NB4 (cell line): ENCODE results near the gene AOPEP.

ENCODE experiments used
- DNase-seq: peaks from one replicate; pipeline ENCODE4 v3.0.0; 2010; ENCODE audit warnings: low read depth
- H3K4me3 ChIP-seq: one replicate; pipeline ENCODE4 v1.5.1; 2011; ENCODE audit warnings: mild to moderate bottlenecking, low read depth, low read length, moderate library complexity
- MAX ChIP-seq: IDR thresholded peaks from 2 replicates; pipeline ENCODE4 v1.6.1; 2011; ENCODE audit warnings: low read depth, low read length
- MYC ChIP-seq: IDR thresholded peaks from 2 replicates; pipeline ENCODE4 v1.6.1; 2011; ENCODE audit warnings: low read depth, low read length
- POLR2A ChIP-seq: IDR thresholded peaks from 2 replicates; pipeline ENCODE4 v1.6.1; 2011; ENCODE audit warnings: mild to moderate bottlenecking; ENCODE audit not compliant: insufficient read length; ENCODE audit errors: extremely low read depth
- TF ChIP-seq, protein P1 (sequence below): IDR thresholded peaks from one replicate; pipeline ENCODE4 v1.5.1; 2012; ENCODE audit warnings: low read depth, low read length

Gene AOPEP

GRCh38 chr9:95082401-95083084, 356.0 kb downstream of the AOPEP start:
- H3K4me3 ChIP-seq = no peak overlapping the region
- no peak for TF ChIP-seq POLR2A
- DNase-seq = no peak

GRCh38 chr9:95083086-95083768, 356.7 kb downstream of the AOPEP start:
- no peak overlapping the region for H3K4me3 ChIP-seq
- TF ChIP-seq POLR2A (no peak), MYC (no peak), MAX (no peak)
- TF ChIP-seq, protein P1, sequence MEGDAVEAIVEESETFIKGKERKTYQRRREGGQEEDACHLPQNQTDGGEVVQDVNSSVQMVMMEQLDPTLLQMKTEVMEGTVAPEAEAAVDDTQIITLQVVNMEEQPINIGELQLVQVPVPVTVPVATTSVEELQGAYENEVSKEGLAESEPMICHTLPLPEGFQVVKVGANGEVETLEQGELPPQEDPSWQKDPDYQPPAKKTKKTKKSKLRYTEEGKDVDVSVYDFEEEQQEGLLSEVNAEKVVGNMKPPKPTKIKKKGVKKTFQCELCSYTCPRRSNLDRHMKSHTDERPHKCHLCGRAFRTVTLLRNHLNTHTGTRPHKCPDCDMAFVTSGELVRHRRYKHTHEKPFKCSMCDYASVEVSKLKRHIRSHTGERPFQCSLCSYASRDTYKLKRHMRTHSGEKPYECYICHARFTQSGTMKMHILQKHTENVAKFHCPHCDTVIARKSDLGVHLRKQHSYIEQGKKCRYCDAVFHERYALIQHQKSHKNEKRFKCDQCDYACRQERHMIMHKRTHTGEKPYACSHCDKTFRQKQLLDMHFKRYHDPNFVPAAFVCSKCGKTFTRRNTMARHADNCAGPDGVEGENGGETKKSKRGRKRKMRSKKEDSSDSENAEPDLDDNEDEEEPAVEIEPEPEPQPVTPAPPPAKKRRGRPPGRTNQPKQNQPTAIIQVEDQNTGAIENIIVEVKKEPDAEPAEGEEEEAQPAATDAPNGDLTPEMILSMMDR = no peak
- DNase-seq = no peak

- no peak for DNase-seq
- no peak overlapping the region for H3K4me3 ChIP-seq
- TF ChIP-seq MAX (no peak), POLR2A (no peak), MYC (no peak)
- TF ChIP-seq, protein P1 = no peak
Observed at GRCh38 chr9:95084254-95084934, 357.9 kb downstream of the AOPEP start.

- TF ChIP-seq, protein P1 = no peak
- no peak for TF ChIP-seq MYC
- no peak for TF ChIP-seq MAX
- no peak for TF ChIP-seq POLR2A
- no peak for DNase-seq
- no peak overlapping the region for H3K4me3 ChIP-seq
Observed at GRCh38 chr9:95085036-95085770, 358.7 kb downstream of the AOPEP start.

DNA sequence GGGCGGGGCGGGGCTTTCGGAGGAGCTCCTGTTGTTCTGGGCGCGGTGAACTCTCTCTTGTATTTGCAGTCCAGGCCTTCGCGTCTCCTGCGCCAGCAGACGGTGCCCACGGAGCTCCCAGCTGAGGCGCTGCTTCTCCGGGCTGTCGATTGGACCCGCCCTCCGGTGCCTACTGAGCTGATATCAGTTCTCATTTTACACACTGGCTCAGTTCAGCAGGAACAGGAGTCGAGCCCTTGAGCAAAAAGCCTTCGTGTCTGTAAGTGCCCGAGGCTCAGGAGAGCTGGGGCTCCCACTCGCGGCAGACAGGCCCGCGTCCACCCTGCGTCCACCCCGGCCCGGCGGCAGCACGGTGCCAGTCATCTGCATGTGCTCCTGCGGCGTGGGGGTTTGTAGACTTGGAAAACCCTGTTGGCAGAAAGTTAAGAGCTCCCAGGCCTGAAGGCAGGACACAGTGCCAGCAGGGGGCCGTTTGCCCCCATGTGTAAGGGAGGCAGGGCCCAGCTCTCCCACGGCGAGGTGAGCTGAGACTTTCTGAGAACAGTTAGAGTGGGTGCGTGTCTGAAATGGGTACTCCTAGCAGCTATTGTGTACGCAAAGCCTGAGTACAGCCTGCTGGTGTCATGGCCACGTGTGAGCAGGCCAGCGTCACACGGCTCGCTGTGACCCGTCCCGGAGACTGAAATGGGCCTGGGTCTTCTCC, 359.5 kb downstream of the AOPEP start:
- no peak for DNase-seq
- no peak for TF ChIP-seq MYC
- no peak for TF ChIP-seq POLR2A
- TF ChIP-seq, protein P1 = no peak
- TF ChIP-seq MAX = no peak

More for the DNA sequence above, 359.5 kb downstream of the AOPEP start:
- H3K4me3 ChIP-seq = no peak overlapping the region
